CD4-positive, CD25-positive, alpha-beta regulatory T cell (primary cell): ENCODE measurements around the gene PRELID2. TPM values are rescaled to one million over a fixed set of nuclear protein-coding genes. Genes with fewer than 3 reads are reported as not detected.
"Not testable (repeated sequence)": the region's sequence is repeated elsewhere in the genome, so short reads cannot be mapped to it uniquely, and the experiment has no call there.

Source experiments
- ATAC-seq, 2 donors: fragments of 150-1000 bp; cut with Tn5 transposase; one replicate each; pipeline ENCODE4 v1.10.0; 2021; ENCODE audit warnings: low read depth in 2 of 2, moderate number of reproducible peaks in 2 of 2, moderate library complexity in 1 of 2
- DNase-seq, 3 donors: peaks; one replicate each; pipeline versions ENCODE4 v3.0.0 to v3.0.0-alpha.2; 2012 to 2022; ENCODE audit warnings: mixed read lengths in 1 of 3
- H3K27ac ChIP-seq: one replicate; pipeline ENCODE4 v1.7.0; 2013; ENCODE audit warnings: mild to moderate bottlenecking, low read length; ENCODE audit not compliant: insufficient read depth, poor library complexity, severe bottlenecking
- H3K27me3 ChIP-seq: one replicate; pipeline ENCODE4 v1.7.0; 2013; ENCODE audit warnings: low read length; ENCODE audit not compliant: control insufficient read depth, insufficient read depth
- H3K36me3 ChIP-seq: one replicate; pipeline ENCODE4 v1.7.0; 2013; ENCODE audit warnings: mild to moderate bottlenecking, low read length, moderate library complexity; ENCODE audit not compliant: control insufficient read depth, insufficient read depth
- H3K4me1 ChIP-seq: 2 replicates; pipeline ENCODE4 v1.7.0; 2013; ENCODE audit warnings: mild to moderate bottlenecking, low read length; ENCODE audit not compliant: insufficient read depth, control insufficient read depth, poor library complexity, severe bottlenecking
- H3K4me3 ChIP-seq: one replicate; pipeline ENCODE4 v1.7.0; 2013; ENCODE audit warnings: low read depth, mild to moderate bottlenecking, low read length, moderate library complexity
- H3K9me3 ChIP-seq, 2 experiments: 1 replicate in 1 of 2; 2 replicates in 1 of 2; pipeline ENCODE4 v1.7.0; 2013; ENCODE audit warnings: low read length in 2 of 2, mild to moderate bottlenecking in 1 of 2, moderate library complexity in 1 of 2; ENCODE audit not compliant: control insufficient read depth in 2 of 2
- H3K27ac Mint-ChIP-seq, 3 donors: one replicate each; pipeline ENCODE4 v1.8.0; 2020 to 2022; ENCODE audit warnings: mild to moderate bottlenecking in 3 of 3, mixed read lengths in 3 of 3, moderate library complexity in 2 of 3
- H3K27me3 Mint-ChIP-seq: one replicate; pipeline ENCODE4 v1.8.0; 2022; ENCODE audit warnings: mild to moderate bottlenecking, mixed read lengths
- H3K36me3 Mint-ChIP-seq: one replicate; pipeline ENCODE4 v1.8.0; 2020; ENCODE audit warnings: mixed read lengths
- H3K4me1 Mint-ChIP-seq, 4 donors: one replicate each; pipeline ENCODE4 v1.8.0; 2020 to 2022; ENCODE audit warnings: mixed read lengths in 4 of 4, mild to moderate bottlenecking in 1 of 4
- H3K4me3 Mint-ChIP-seq, 4 donors: one replicate each; pipeline ENCODE4 v1.8.0; 2020 to 2022; ENCODE audit warnings: mild to moderate bottlenecking in 4 of 4, mixed read lengths in 4 of 4, moderate library complexity in 3 of 4
- H3K9me3 Mint-ChIP-seq, 7 donors: one replicate each; pipeline ENCODE4 v1.8.0; 2020 to 2022; ENCODE audit warnings: mixed read lengths in 7 of 7, mild to moderate bottlenecking in 3 of 7, moderate library complexity in 2 of 7
- polyA plus RNA-seq, 4 donors: library from polyadenylated mRNA; unstranded; fragments of 300-500 nt; fragmentation: Illumina TruSeq; gene quantifications; one replicate each; pipeline ENCODE4 v1.2.3, GENCODE V29; 2021
- total RNA-seq: library from RNA; stranded (reverse); gene quantifications from one replicate; pipeline ENCODE4 v1.2.3, GENCODE V29; 2022

PRELID2 gene
- total and polyA plus RNA-seq, 5 donors from 2014 or later = 0.72 to 3.1 (median 1.8) TPM

GRCh38 chr5:145738227-145738626 lies 96.9 kb downstream of the PRELID2 start:
- DNase-seq (no peak), ATAC-seq (no peak)
- no peaks in the 10 kb centered on the region for H3K36me3 Mint-ChIP-seq
- H3K27ac Mint-ChIP-seq = no peak overlapping the region
- H3K27ac ChIP-seq = no peak overlapping the region
- no peaks in the 10 kb centered on the region for H3K27me3 ChIP-seq
- peaks cover 0 to 9% (median 3%) of the 10 kb centered on the region in 7 donors for H3K9me3 Mint-ChIP-seq
- no peak overlapping the region for H3K4me3 ChIP-seq
- H3K4me1 Mint-ChIP-seq = no peaks in the 10 kb centered on the region
- H3K4me1 ChIP-seq = no peaks in the 10 kb centered on the region
- H3K27me3 Mint-ChIP-seq = peaks cover 4% of the 10 kb centered on the region
- no peak overlapping the region for H3K4me3 Mint-ChIP-seq
- H3K36me3 ChIP-seq = no peaks in the 10 kb centered on the region
- no peaks in the 10 kb centered on the region for H3K9me3 ChIP-seq

- Histone ChIP-seq H3K27ac (no peak overlapping the region), H3K9me3 (no peaks in the 10 kb centered on the region), H3K27me3 (no peaks in the 10 kb centered on the region), H3K36me3 (no peaks in the 10 kb centered on the region), H3K4me3 (no peak overlapping the region), H3K4me1 (no peaks in the 10 kb centered on the region)
- no peak overlapping the region for H3K4me3 Mint-ChIP-seq
- peaks cover 4% of the 10 kb centered on the region for H3K27me3 Mint-ChIP-seq
- no peaks in the 10 kb centered on the region for H3K4me1 Mint-ChIP-seq
- H3K36me3 Mint-ChIP-seq = no peaks in the 10 kb centered on the region
- no peak overlapping the region for H3K27ac Mint-ChIP-seq
- ATAC-seq = no peak
- peaks cover 0 to 7% (median 2%) of the 10 kb centered on the region in 7 donors for H3K9me3 Mint-ChIP-seq
- no peak for DNase-seq
These were observed 97.6 kb downstream of the PRELID2 start for GRCh38 chr5:145737578-145737977.

- not testable (repeated sequence) for H3K4me3 ChIP-seq, H3K27ac ChIP-seq, H3K36me3 Mint-ChIP-seq, H3K27me3 Mint-ChIP-seq, H3K4me1 ChIP-seq, DNase-seq, H3K27ac Mint-ChIP-seq, H3K9me3 ChIP-seq, ATAC-seq, H3K4me3 Mint-ChIP-seq, H3K36me3 ChIP-seq, H3K27me3 ChIP-seq, H3K4me1 Mint-ChIP-seq
- H3K9me3 Mint-ChIP-seq = peaks cover 0 to 39% (median 6%) of the 10 kb centered on the region in 7 donors
These were observed 105.2 kb downstream of the PRELID2 start for GRCh38 chr5:145729956-145730355.

GRCh38 chr5:145723516-145723915 lies 111.6 kb downstream of the PRELID2 start:
- Histone ChIP-seq H3K36me3 (no peaks in the 10 kb centered on the region), H3K4me1 (no peaks in the 10 kb centered on the region), H3K27me3 (no peaks in the 10 kb centered on the region), H3K27ac (no peak overlapping the region), H3K4me3 (no peak overlapping the region), H3K9me3 (no peaks in the 10 kb centered on the region)
- peaks cover 13% of the 10 kb centered on the region for H3K27me3 Mint-ChIP-seq
- ATAC-seq = no peak
- no peaks in the 10 kb centered on the region for H3K36me3 Mint-ChIP-seq
- H3K4me3 Mint-ChIP-seq = no peak overlapping the region
- H3K27ac Mint-ChIP-seq = no peak overlapping the region
- H3K9me3 Mint-ChIP-seq = peaks cover 3 to 15% (median 6%) of the 10 kb centered on the region in 7 donors
- no peaks in the 10 kb centered on the region for H3K4me1 Mint-ChIP-seq
- DNase-seq = no peak

GRCh38 chr5:145718956-145719355 lies 116.2 kb downstream of the PRELID2 start:
- Histone ChIP-seq H3K36me3 (no peaks in the 10 kb centered on the region), H3K27me3 (no peaks in the 10 kb centered on the region), H3K4me1 (no peaks in the 10 kb centered on the region), H3K27ac (no peak overlapping the region), H3K4me3 (no peak overlapping the region), H3K9me3 (no peaks in the 10 kb centered on the region)
- ATAC-seq (no peak), DNase-seq (no peak)
- H3K4me1 Mint-ChIP-seq = no peaks in the 10 kb centered on the region
- no peak overlapping the region for H3K27ac Mint-ChIP-seq
- no peak overlapping the region for H3K4me3 Mint-ChIP-seq
- peaks cover 0 to 7% (median 2%) of the 10 kb centered on the region in 7 donors for H3K9me3 Mint-ChIP-seq
- peaks cover 9% of the 10 kb centered on the region for H3K27me3 Mint-ChIP-seq
- no peaks in the 10 kb centered on the region for H3K36me3 Mint-ChIP-seq

GRCh38 chr5:145715412-145715811 lies 119.7 kb downstream of the PRELID2 start:
- Histone ChIP-seq H3K27ac (no peak overlapping the region), H3K4me1 (no peaks in the 10 kb centered on the region), H3K9me3 (no peaks in the 10 kb centered on the region), H3K36me3 (no peaks in the 10 kb centered on the region), H3K4me3 (no peak overlapping the region), H3K27me3 (no peaks in the 10 kb centered on the region)
- H3K4me3 Mint-ChIP-seq = no peak overlapping the region
- DNase-seq (no peak), ATAC-seq (no peak)
- peaks cover 0 to 6% (median 1%) of the 10 kb centered on the region in 7 donors for H3K9me3 Mint-ChIP-seq
- H3K27me3 Mint-ChIP-seq = peaks cover 13% of the 10 kb centered on the region
- no peaks in the 10 kb centered on the region for H3K36me3 Mint-ChIP-seq
- no peaks in the 10 kb centered on the region for H3K4me1 Mint-ChIP-seq
- no peak overlapping the region for H3K27ac Mint-ChIP-seq

GRCh38 chr5:145712245-145712644 lies 122.9 kb downstream of the PRELID2 start:
- Histone ChIP-seq H3K9me3 (no peaks in the 10 kb centered on the region), H3K36me3 (no peaks in the 10 kb centered on the region), H3K27me3 (no peaks in the 10 kb centered on the region), H3K27ac (no peak overlapping the region), H3K4me3 (no peak overlapping the region), H3K4me1 (no peaks in the 10 kb centered on the region)
- ATAC-seq = no peak
- Mint-ChIP-seq H3K36me3 (no peaks in the 10 kb centered on the region), H3K27ac (no peak overlapping the region), H3K4me1 (no peaks in the 10 kb centered on the region), H3K27me3 (peaks cover 4% of the 10 kb centered on the region), H3K9me3 (no peaks in the 10 kb centered on the region), H3K4me3 (no peak overlapping the region)
- no peak for DNase-seq

GRCh38 chr5:145711417-145711816 lies 123.7 kb downstream of the PRELID2 start:
- Mint-ChIP-seq H3K9me3 (no peaks in the 10 kb centered on the region), H3K4me3 (no peak overlapping the region), H3K36me3 (no peaks in the 10 kb centered on the region), H3K4me1 (no peaks in the 10 kb centered on the region), H3K27ac (no peak overlapping the region), H3K27me3 (peaks cover 4% of the 10 kb centered on the region)
- ATAC-seq (no peak), DNase-seq (no peak)
- no peaks in the 10 kb centered on the region for H3K9me3 ChIP-seq
- H3K27ac ChIP-seq = no peak overlapping the region
- no peaks in the 10 kb centered on the region for H3K36me3 ChIP-seq
- H3K4me3 ChIP-seq = no peak overlapping the region
- no peaks in the 10 kb centered on the region for H3K27me3 ChIP-seq
- H3K4me1 ChIP-seq = no peaks in the 10 kb centered on the region
